Spleen (tissue), 11 donors: ENCODE results near the gene RRAD. TPM values are rescaled to one million over a fixed set of nuclear protein-coding genes. Genes with fewer than 3 reads are reported as not detected.

Experiments
- DNase-seq: peaks from one replicate; pipeline ENCODE4 v3.0.0-alpha.2; 2020
- H3K27ac ChIP-seq, 8 donors: fragments of 200-600 bp; sonication (generic) in 7 of 8; 1 replicate in 4 of 8; 2 replicates in 4 of 8; pipeline versions ENCODE4 v1.5.0 to v1.8.0; 2016 to 2021; ENCODE audit warnings: inconsistent platforms in 4 of 8, mild to moderate bottlenecking in 4 of 8, moderate library complexity in 1 of 8
- H3K27me3 ChIP-seq, 7 donors: fragments of 200-600 bp; sonication (generic) in 6 of 7; replicated peaks in 1 of 7; 1 replicate in 4 of 7; 2 replicates in 3 of 7; pipeline versions ENCODE4 v1.5.0 to v1.8.0; 2016 to 2021; ENCODE audit warnings: inconsistent platforms in 3 of 7, mild to moderate bottlenecking in 1 of 7
- H3K36me3 ChIP-seq, 6 donors: fragments of 200-600 bp; sonication (generic) in 5 of 6; 1 replicate in 4 of 6; 2 replicates in 2 of 6; pipeline versions ENCODE4 v1.5.0 to v1.8.0; 2016 to 2021; ENCODE audit warnings: inconsistent platforms in 2 of 6
- H3K4me1 ChIP-seq, 6 donors: fragments of 200-600 bp; sonication (generic) in 5 of 6; 1 replicate in 3 of 6; 2 replicates in 3 of 6; pipeline versions ENCODE4 v1.5.0 to v1.8.0; 2016 to 2021; ENCODE audit warnings: inconsistent platforms in 3 of 6
- H3K4me3 ChIP-seq, 8 donors: fragments of 200-600 bp; sonication (generic) in 7 of 8; 1 replicate in 4 of 8; 2 replicates in 4 of 8; pipeline versions ENCODE4 v1.5.0 to v1.8.0; 2016 to 2021; ENCODE audit warnings: inconsistent platforms in 4 of 8, mild to moderate bottlenecking in 4 of 8, moderate library complexity in 2 of 8
- H3K9me3 ChIP-seq, 8 donors: fragments of 200-600 bp; sonication (generic) in 7 of 8; 1 replicate in 4 of 8; 2 replicates in 4 of 8; pipeline versions ENCODE4 v1.5.0 to v1.8.0; 2016 to 2021; ENCODE audit warnings: inconsistent platforms in 4 of 8
- CTCF ChIP-seq, 11 experiments: fragments of 200-600 bp in 7 of 11; fragments of 450-650 bp in 4 of 11; sonication (generic) in 4 of 11; IDR thresholded peaks in 8 of 11; conservative IDR thresholded peaks in 3 of 11; 1 replicate in 7 of 11; 2 replicates in 4 of 11; pipeline versions ENCODE4 v1.4.0 to v1.8.0; 2016 to 2021; ENCODE audit warnings: antibody characterized with exemption in 11 of 11, inconsistent platforms in 4 of 11, mild to moderate bottlenecking in 1 of 11
- POLR2A ChIP-seq, 3 donors: fragments of 450-650 bp; IDR thresholded peaks; one replicate each; pipeline ENCODE4 v1.5.1; 2017; ENCODE audit warnings: antibody characterized with exemption in 3 of 3, mild to moderate bottlenecking in 1 of 3
- POLR2AphosphoS5 ChIP-seq, 3 donors: sonication (generic); formaldehyde crosslinking; IDR thresholded peaks; one replicate each; pipeline ENCODE4 v1.5.1; 2017; ENCODE audit warnings: antibody characterized with exemption in 3 of 3
- WGBS, 5 donors: extraction: QIAGEN DNeasy Blood & Tissue Kit in 3 of 5; methylation state at CpG; one replicate each; pipeline versions ENCODE4 v1.1.5 to v1.1.7; 2013 to 2018; 5-methylcytosine and 5-hydroxymethylcytosine counted together
- intact Hi-C: fragments of 100-400 bp; cut with DNase I; formaldehyde crosslinking; loops from one replicate; pipeline ENCODE4 v1.15.0; 2023; ENCODE audit warnings: low total_unique reads
- polyA plus RNA-seq, 3 donors: library from polyadenylated mRNA; stranded (reverse); fragments of 200-250 nt; gene quantifications; one replicate each; pipeline ENCODE4 v1.2.1, GENCODE V29; 2013
- total RNA-seq, 7 donors: library from RNA; depleted of rRNA in 3 of 7; stranded (reverse); fragments of >200 nt in 3 of 7; fragmentation: NEBNext Ultra II Directional in 4 of 7; extraction: Animal tissue kit (Norgen Biotek cat#: 25700) in 4 of 7; gene quantifications; one replicate each; pipeline versions ENCODE4 v1.1.0 to v1.2.1, GENCODE V29; 2016 to 2021
- donor health status: healthy with polysubstance abuse.
- donor health status: DM: no; HTN: no; CAD: no; lungs with moderate emphysema.
- donor health status: DM: no; HTN: no; CAD: no.
- donor health status: Bipolar disorder and iron deficiency.
- donor health status: healthy.
- donor health status: DM: no; HTN: no; CAD: no.
- donor health status: DM: yes; HTN: yes; CAD: no.

Gene RRAD
- total and polyA plus RNA-seq, 10 donors: 0.52 to 16.4 (median 1.9) TPM

DNA sequence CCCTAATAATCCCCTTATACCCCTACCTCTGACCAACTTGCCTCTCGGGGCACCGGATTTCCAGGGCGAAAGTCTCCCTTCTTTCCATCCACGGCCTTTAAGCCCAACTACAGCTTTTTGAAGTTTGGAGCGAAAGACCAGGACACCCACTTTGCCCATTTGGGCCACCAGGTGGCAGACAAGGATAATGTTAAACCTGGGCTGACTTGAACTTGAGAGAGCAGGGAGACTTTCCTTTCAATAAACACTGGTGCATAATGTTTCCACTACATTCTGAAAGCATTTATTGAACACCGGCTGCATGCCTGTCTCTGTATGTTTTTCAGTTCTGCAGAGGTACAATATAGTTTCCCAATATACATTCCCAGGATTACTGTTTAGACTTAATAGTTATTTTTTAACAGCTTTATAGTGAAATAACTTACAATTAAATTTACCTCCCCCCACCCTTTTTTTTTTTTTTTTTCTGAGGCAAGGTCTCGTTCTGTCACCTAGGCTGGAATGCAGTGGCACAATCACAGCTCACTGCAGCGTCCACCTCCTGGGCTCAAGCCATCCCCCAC lies 28.8 kb upstream of the RRAD start:
- TF ChIP-seq CTCF (IDR thresholded peaks at IDR 0.05 in 8 of 11, conservative IDR thresholded peaks at IDR 0.05 in 3 of 11) (peak; percentile 58 to 90 (median 82)), POLR2AphosphoS5 (IDR thresholded peaks at IDR 0.05) (no peak), POLR2A (IDR thresholded peaks at IDR 0.05) (no peak)
- H3K9me3 ChIP-seq: peaks cover 0 to 5% (median 0%) of the 10 kb centered on the region in 8 donors
- 15 to 22% (median 20%) methylated on average over 8 of the region's 8 CpGs for WGBS, 5 donors
- intact Hi-C loops: no loop called here
- H3K4me1 ChIP-seq: peaks cover 0 to 10% (median 2%) of the 10 kb centered on the region in 6 donors
- DNase-seq: no peak
- H3K36me3 ChIP-seq: no peaks in the 10 kb centered on the region
- H3K27me3 ChIP-seq: peaks cover 0 to 42% (median 10%) of the 10 kb centered on the region in 7 donors
- H3K4me3 ChIP-seq: no peak overlapping the region
- H3K27ac ChIP-seq: no peak overlapping the region

DNA sequence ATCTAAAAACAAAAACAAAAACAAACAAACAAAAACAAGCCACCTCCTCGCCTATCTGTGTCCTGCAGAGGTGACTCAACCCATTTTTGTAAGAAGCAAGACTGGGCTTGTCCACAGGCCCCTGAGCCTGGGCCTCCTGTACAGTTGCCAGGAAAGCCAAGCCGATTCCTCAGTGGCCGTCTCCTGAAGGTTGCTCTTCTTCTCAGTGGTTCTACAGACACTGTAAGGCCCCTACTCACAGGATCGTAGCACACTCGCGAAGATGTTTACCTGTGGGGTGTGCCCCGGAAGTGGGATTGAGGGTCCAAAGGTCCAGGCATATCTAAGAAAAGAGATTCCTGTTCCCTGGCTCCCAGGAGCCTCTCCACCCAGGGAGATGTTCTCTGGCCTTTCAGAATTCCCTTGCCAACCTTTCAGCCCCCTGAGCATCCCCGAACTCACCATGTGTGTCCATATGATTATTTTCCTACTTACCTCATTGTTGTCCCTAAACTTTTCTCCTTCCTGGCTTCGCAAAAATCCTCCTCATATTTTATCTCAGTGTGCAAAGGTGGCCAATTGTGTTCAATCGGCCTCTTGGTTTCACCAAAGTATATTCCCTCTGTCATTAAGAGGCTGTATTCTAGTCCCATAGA lies 28.2 kb upstream of the RRAD start:
- 76 to 89% (median 86%) methylated on average over 10 of the region's 10 CpGs for WGBS, 5 donors
- H3K27me3 ChIP-seq: peaks cover 0 to 48% (median 13%) of the 10 kb centered on the region in 7 donors
- DNase-seq: no peak
- H3K4me1 ChIP-seq: peaks cover 2 to 10% (median 5%) of the 10 kb centered on the region in 6 donors
- intact Hi-C loops: no loop called here
- H3K9me3 ChIP-seq: peaks cover 0 to 5% (median 0%) of the 10 kb centered on the region in 8 donors
- TF ChIP-seq CTCF (IDR thresholded peaks at IDR 0.05 in 8 of 11, conservative IDR thresholded peaks at IDR 0.05 in 3 of 11) (no peak), POLR2A (IDR thresholded peaks at IDR 0.05) (no peak), POLR2AphosphoS5 (IDR thresholded peaks at IDR 0.05) (no peak)
- H3K4me3 ChIP-seq: no peak overlapping the region
- H3K36me3 ChIP-seq: no peaks in the 10 kb centered on the region
- no peak overlapping the region for H3K27ac ChIP-seq

GRCh38 chr16:66952430-66953110 lies 27.2 kb upstream of the RRAD start:
- no peaks in the 10 kb centered on the region for H3K36me3 ChIP-seq
- 79 to 90% (median 87%) methylated on average over 7 of the region's 7 CpGs for WGBS, 5 donors

More at GRCh38 chr16:66952430-66953110, 27.2 kb upstream of the RRAD start:
- H3K9me3 ChIP-seq: peaks cover 0 to 5% (median 0%) of the 10 kb centered on the region in 8 donors
- H3K27me3 ChIP-seq: peaks cover 0 to 59% (median 17%) of the 10 kb centered on the region in 7 donors
- H3K27ac ChIP-seq: no peak overlapping the region
- H3K4me3 ChIP-seq: no peak overlapping the region
- TF ChIP-seq POLR2AphosphoS5 (IDR thresholded peaks at IDR 0.05) (no peak), POLR2A (IDR thresholded peaks at IDR 0.05) (no peak), CTCF (IDR thresholded peaks at IDR 0.05 in 8 of 11, conservative IDR thresholded peaks at IDR 0.05 in 3 of 11) (no peak)
- no peak for DNase-seq
- intact Hi-C loops: no loop called here
- peaks cover 5 to 19% (median 13%) of the 10 kb centered on the region in 6 donors for H3K4me1 ChIP-seq
